Caco-2 (cell line): ENCODE data around the gene SMIM14. TPM values are rescaled to one million over a fixed set of nuclear protein-coding genes. Genes with fewer than 3 reads are reported as not detected.
"Not testable (repeated sequence)": the region's sequence is repeated elsewhere in the genome, so short reads cannot be mapped to it uniquely, and the experiment has no call there.

Experiments used
- BruUV-seq: library from RNA; stranded (reverse); fragments of 400-500 nt; replicated peaks from 2 replicates; lab custom pipeline; 2021; lab: Mats Ljungman, UMichigan
- CTCF ChIA-PET: fragments of 300-600 bp; sonication (Branson Sonifier 250); formaldehyde crosslinking; loops from one replicate; lab custom pipeline; 2022; ENCODE audit warnings: antibody characterized with exemption; lab: Charles Lee
- POLR2A ChIA-PET: fragments of 300-600 bp; sonication (Branson Sonifier 250); formaldehyde crosslinking; loops from one replicate; lab custom pipeline; 2022; ENCODE audit warnings: antibody characterized with exemption; lab: Charles Lee
- DNase-seq, 2 experiments: peaks; one replicate each; pipeline versions ENCODE4 v3.0.0 to v3.0.0-alpha.2; 2020 to 2022
- H3K27me3 ChIP-seq: replicated peaks from 2 replicates; pipeline ENCODE4 v1.6.0; 2011; ENCODE audit warnings: low read length; ENCODE audit not compliant: control insufficient read depth, insufficient read depth
- H3K36me3 ChIP-seq: 2 replicates; pipeline ENCODE4 v1.5.1; 2011; ENCODE audit warnings: low read length; ENCODE audit not compliant: control insufficient read depth, insufficient read depth
- H3K4me1 ChIP-seq: fragments of 250-450 bp; sonication (Bioruptor Pico); 2 replicates; pipeline ENCODE4 v1.5.1; 2020; ENCODE audit warnings: mild to moderate bottlenecking
- H3K4me3 ChIP-seq: 2 replicates; pipeline ENCODE4 v1.5.1; 2011; ENCODE audit warnings: low read depth, mild to moderate bottlenecking, control low read depth, low read length
- H3K9me3 ChIP-seq: fragments of 250-450 bp; sonication (Bioruptor Pico); 2 replicates; pipeline ENCODE4 v1.5.1; 2020; ENCODE audit warnings: mild to moderate bottlenecking, moderate library complexity
- H3K27ac Mint-ChIP-seq: one replicate; pipeline ENCODE4 v1.8.0; 2022; ENCODE audit warnings: mixed read lengths; ENCODE audit not compliant: unreplicated experiment
- H3K27me3 Mint-ChIP-seq: one replicate; pipeline ENCODE4 v1.8.0; 2022; ENCODE audit warnings: mixed read lengths; ENCODE audit not compliant: insufficient read depth, unreplicated experiment
- H3K36me3 Mint-ChIP-seq: one replicate; pipeline ENCODE4 v1.8.0; 2022; ENCODE audit warnings: mild to moderate bottlenecking, mixed read lengths; ENCODE audit not compliant: insufficient read depth, unreplicated experiment
- H3K4me1 Mint-ChIP-seq: one replicate; pipeline ENCODE4 v1.8.0; 2022; ENCODE audit warnings: low read depth, mixed read lengths; ENCODE audit not compliant: unreplicated experiment
- H3K4me3 Mint-ChIP-seq: one replicate; pipeline ENCODE4 v1.8.0; 2022; ENCODE audit warnings: mild to moderate bottlenecking, moderate library complexity, mixed read lengths; ENCODE audit not compliant: unreplicated experiment
- H3K9me3 Mint-ChIP-seq: one replicate; pipeline ENCODE4 v1.8.0; 2022; ENCODE audit warnings: mixed read lengths; ENCODE audit not compliant: unreplicated experiment
- CTCF ChIP-seq, 2 experiments: fragments of 200-600 bp in 1 of 2; IDR thresholded peaks; 1 replicate in 1 of 2; 2 replicates in 1 of 2; pipeline versions ENCODE4 v1.5.1 to v1.8.0; 2011 to 2022; ENCODE audit warnings: antibody characterized with exemption in 1 of 2, control low read depth in 1 of 2, inconsistent platforms in 1 of 2, low read depth in 1 of 2, low read length in 1 of 2, mild to moderate bottlenecking in 1 of 2, moderate library complexity in 1 of 2; ENCODE audit not compliant: insufficient read depth in 1 of 2, severe bottlenecking in 1 of 2, unreplicated experiment in 1 of 2
- intact Hi-C: fragments of 100-400 bp; cut with micrococcal nuclease; formaldehyde crosslinking; loops from one replicate; pipeline ENCODE4 v1.10.0; 2022; ENCODE audit not compliant: unreplicated experiment
- total RNA-seq: library from RNA; stranded (reverse); gene quantifications from 2 replicates; pipeline ENCODE4 v1.2.3, GENCODE V29; 2022

The SMIM14 gene
- total RNA-seq, 1 experiment from 2014 or later = 41.0 TPM

GRCh38 chr4:39548425-39549067 lies 90.1 kb downstream of the SMIM14 start:
- peaks cover 6% of the 10 kb centered on the region for H3K36me3 Mint-ChIP-seq
- no peaks in the 10 kb centered on the region for H3K27me3 Mint-ChIP-seq
- Histone ChIP-seq H3K27me3 (no peaks in the 10 kb centered on the region), H3K4me3 (no peak overlapping the region), H3K9me3 (peaks cover 6% of the 10 kb centered on the region; the same call in 1 of the 2 replicates), H3K36me3 (no peaks in the 10 kb centered on the region), H3K4me1 (0 out of 2 replicates have a peak, but pooled peaks cover 5% of the 10 kb centered on the region)
- no peak for TF ChIP-seq CTCF (IDR thresholded peaks at IDR 0.05; ENCODE audit: insufficient read depth in 1 of 2, low read depth in 1 of 2, low read length in 1 of 2, severe bottlenecking in 1 of 2, unreplicated experiment in 1 of 2)
- no peaks in the 10 kb centered on the region for H3K9me3 Mint-ChIP-seq
- DNase-seq = no peak
- no TSS peak for BruUV-seq
- H3K4me3 Mint-ChIP-seq = no peak overlapping the region
- H3K4me1 Mint-ChIP-seq = no peaks in the 10 kb centered on the region
- intact Hi-C loops = no loop called here
- ChIA-PET POLR2A (interaction anchor here (1.3 kb wide), 1 partner anchor 21 kb away, joined by 5 read pairs; the partner anchor contains the start of gene UGDH), CTCF (no interaction called here)
- H3K27ac Mint-ChIP-seq = no peak overlapping the region

- H3K4me1 Mint-ChIP-seq = peaks cover 15% of the 10 kb centered on the region
- POLR2A ChIA-PET = interaction anchor here (0.7 kb wide), 1 partner anchor 14 kb away, joined by 7 read pairs; no protein-coding TSS in a partner anchor
- H3K9me3 ChIP-seq = peaks cover 6% of the 10 kb centered on the region; the same call in 1 of the 2 replicates
- H3K27me3 Mint-ChIP-seq = no peaks in the 10 kb centered on the region
- intact Hi-C loops = no loop called here
- peaks cover 6% of the 10 kb centered on the region for H3K36me3 Mint-ChIP-seq
- no peak overlapping the region for H3K27ac Mint-ChIP-seq
- CTCF ChIA-PET = interaction anchor here (0.6 kb wide), 1 partner anchor 79 kb away, joined by 7 read pairs; no protein-coding TSS in a partner anchor
- no TSS peak for BruUV-seq
- no peaks in the 10 kb centered on the region for H3K9me3 Mint-ChIP-seq
- no peak overlapping the region for H3K4me3 Mint-ChIP-seq
- no peaks in the 10 kb centered on the region for H3K36me3 ChIP-seq
- TF ChIP-seq CTCF (IDR thresholded peaks at IDR 0.05; ENCODE audit: insufficient read depth in 1 of 2, low read depth in 1 of 2, low read length in 1 of 2, severe bottlenecking in 1 of 2, unreplicated experiment in 1 of 2) = no peak
- no peak for DNase-seq
- H3K27me3 ChIP-seq = no peaks in the 10 kb centered on the region
- no peak overlapping the region for H3K4me3 ChIP-seq
- H3K4me1 ChIP-seq = 0 out of 2 replicates have a peak, but pooled peaks cover 13% of the 10 kb centered on the region
These were observed 93.9 kb downstream of the SMIM14 start for GRCh38 chr4:39544580-39545315.

GRCh38 chr4:39544080-39544479 lies 94.6 kb downstream of the SMIM14 start:
- BruUV-seq, DNase-seq, H3K36me3 Mint-ChIP-seq, H3K27me3 ChIP-seq, H3K4me3 Mint-ChIP-seq, H3K9me3 ChIP-seq, H3K9me3 Mint-ChIP-seq, H3K27me3 Mint-ChIP-seq, H3K36me3 ChIP-seq, intact Hi-C loops, H3K4me3 ChIP-seq, H3K27ac Mint-ChIP-seq: not testable (repeated sequence)
- CTCF ChIA-PET = interaction anchor here (0.6 kb wide), 1 partner anchor 79 kb away, joined by 7 read pairs; no protein-coding TSS in a partner anchor
- 0 out of 2 replicates have a peak, but pooled peaks cover 13% of the 10 kb centered on the region for H3K4me1 ChIP-seq
- H3K4me1 Mint-ChIP-seq = peaks cover 15% of the 10 kb centered on the region
- POLR2A ChIA-PET = interaction anchor here (0.7 kb wide), 1 partner anchor 14 kb away, joined by 7 read pairs; no protein-coding TSS in a partner anchor
